ENCODE data around the gene C3orf70. TPM values are rescaled to one million over a fixed set of nuclear protein-coding genes. Genes with fewer than 3 reads are reported as not detected.
"Not testable (repeated sequence)": the region's sequence is repeated elsewhere in the genome, so short reads cannot be mapped to it uniquely, and the experiment has no call there.

The C3orf70 gene
- polyA plus RNA-seq, 1 experiment = 3.9 TPM

DNA sequence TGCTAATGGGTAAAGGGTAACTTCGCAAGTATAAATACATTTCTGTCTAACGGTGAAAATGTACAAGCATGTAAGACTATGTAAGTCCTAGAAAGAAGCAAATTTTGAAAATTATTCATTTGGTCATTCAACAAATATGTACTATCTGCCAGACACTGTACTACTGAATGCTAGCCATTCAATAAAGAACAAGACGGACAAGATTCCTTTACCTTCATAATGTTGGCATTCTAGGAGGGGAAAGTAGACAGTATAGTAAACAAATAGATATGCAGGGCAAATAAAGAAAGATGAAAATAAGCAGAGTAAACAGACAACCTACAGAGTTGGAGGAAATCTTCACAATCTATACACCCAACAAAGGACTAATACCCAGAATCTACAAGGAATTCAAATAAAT lies 32.7 kb downstream of the C3orf70 start:
- ChIA-PET CTCF (no interaction called here), POLR2A (no interaction called here)
- H3K4me3 ChIP-seq (ENCODE audit: low read depth, low read length) = no peak overlapping the region
- no peaks in the 10 kb centered on the region for H3K27me3 ChIP-seq (ENCODE audit: control insufficient read depth, insufficient read depth, low read length)
- no peak for TF ChIP-seq CTCF (IDR thresholded peaks at IDR 0.05; ENCODE audit: insufficient read depth, low read depth, low read length)
- no peak for DNase-seq (ENCODE audit: low read depth)
- H3K36me3 ChIP-seq (ENCODE audit: control insufficient read depth, insufficient read depth, low read length) = no peaks in the 10 kb centered on the region

DNA sequence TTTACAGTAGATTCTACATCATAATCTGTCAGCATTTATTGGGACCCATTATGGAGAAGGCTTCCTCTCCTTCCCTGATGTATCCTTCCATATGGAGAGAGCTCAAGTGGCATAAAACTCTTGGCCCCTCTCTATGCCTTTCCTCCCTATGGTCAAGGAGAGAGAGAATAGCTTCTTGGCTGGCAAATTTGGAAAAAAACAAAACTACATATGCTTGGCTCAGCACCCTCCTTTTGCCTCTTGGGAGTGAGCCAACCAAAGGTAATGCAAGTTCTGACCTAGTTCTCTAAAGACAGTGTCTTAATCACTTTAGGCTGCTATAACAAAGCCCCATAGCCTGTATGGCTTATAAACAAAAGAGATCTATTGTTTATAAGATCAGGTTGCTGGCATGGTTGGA lies 37.5 kb downstream of the C3orf70 start:
- no peak for TF ChIP-seq CTCF (IDR thresholded peaks at IDR 0.05; ENCODE audit: insufficient read depth, low read depth, low read length)
- no peak overlapping the region for H3K4me3 ChIP-seq (ENCODE audit: low read depth, low read length)
- ChIA-PET CTCF (no interaction called here), POLR2A (no interaction called here)
- DNase-seq (ENCODE audit: low read depth) = no peak
- H3K36me3 ChIP-seq (ENCODE audit: control insufficient read depth, insufficient read depth, low read length) = no peaks in the 10 kb centered on the region
- H3K27me3 ChIP-seq (ENCODE audit: control insufficient read depth, insufficient read depth, low read length) = no peaks in the 10 kb centered on the region

- ChIA-PET CTCF (no interaction called here), POLR2A (no interaction called here)
- Histone ChIP-seq H3K27me3 (ENCODE audit: control insufficient read depth, insufficient read depth, low read length) (no peaks in the 10 kb centered on the region), H3K4me3 (ENCODE audit: low read depth, low read length) (no peak overlapping the region), H3K36me3 (ENCODE audit: control insufficient read depth, insufficient read depth, low read length) (no peaks in the 10 kb centered on the region)
- no peak for DNase-seq (ENCODE audit: low read depth)
- no peak for TF ChIP-seq CTCF (IDR thresholded peaks at IDR 0.05; ENCODE audit: insufficient read depth, low read depth, low read length)
Measured at GRCh38 chr3:185114756-185115155, 38.1 kb downstream of the C3orf70 start.

DNA sequence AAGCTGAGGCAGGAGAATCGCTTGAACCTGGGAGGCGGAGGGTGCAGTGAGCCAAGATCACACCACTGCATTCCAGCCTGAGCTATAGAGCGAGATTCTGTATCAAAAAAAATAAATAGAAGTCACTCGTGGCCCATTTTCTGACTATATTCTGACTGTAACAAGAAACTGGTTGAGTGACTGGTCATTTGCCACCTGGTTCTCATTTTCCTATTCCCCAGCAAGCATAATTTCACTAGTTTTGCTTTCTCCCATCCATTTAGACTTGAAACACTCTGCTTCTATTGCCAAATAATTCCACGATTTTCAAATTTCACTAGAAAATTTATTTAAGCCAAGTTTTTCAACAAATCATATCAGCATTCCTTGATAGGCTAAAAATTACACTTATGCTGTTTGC lies 40.7 kb downstream of the C3orf70 start:
- H3K36me3 ChIP-seq (ENCODE audit: control insufficient read depth, insufficient read depth, low read length) = no peaks in the 10 kb centered on the region
- no peak for TF ChIP-seq CTCF (IDR thresholded peaks at IDR 0.05; ENCODE audit: insufficient read depth, low read depth, low read length)
- POLR2A ChIA-PET = no interaction called here

GRCh38 chr3:185109012-185109411 lies 43.8 kb downstream of the C3orf70 start:
- POLR2A ChIA-PET; CTCF ChIA-PET; DNase-seq (ENCODE audit: low read depth); H3K27me3 ChIP-seq (ENCODE audit: control insufficient read depth, insufficient read depth, low read length); H3K4me3 ChIP-seq (ENCODE audit: low read depth, low read length); H3K36me3 ChIP-seq (ENCODE audit: control insufficient read depth, insufficient read depth, low read length): not testable (repeated sequence)

More for the DNA sequence above, 40.7 kb downstream of the C3orf70 start:
- DNase-seq (ENCODE audit: low read depth) = no peak
- no peak overlapping the region for H3K4me3 ChIP-seq (ENCODE audit: low read depth, low read length)
- CTCF ChIA-PET = no interaction called here
- H3K27me3 ChIP-seq (ENCODE audit: control insufficient read depth, insufficient read depth, low read length) = no peaks in the 10 kb centered on the region

- DNase-seq (ENCODE audit: low read depth); CTCF ChIA-PET; POLR2A ChIA-PET: not testable (repeated sequence)
Measured at GRCh38 chr3:185106256-185106890, 46.5 kb downstream of the C3orf70 start.

More at GRCh38 chr3:185106256-185106890, 46.5 kb downstream of the C3orf70 start:
- not testable (repeated sequence) for H3K36me3 ChIP-seq (ENCODE audit: control insufficient read depth, insufficient read depth, low read length); H3K27me3 ChIP-seq (ENCODE audit: control insufficient read depth, insufficient read depth, low read length); H3K4me3 ChIP-seq (ENCODE audit: low read depth, low read length)
